ENCODE data around the gene TM9SF3. TPM values are rescaled to one million over a fixed set of nuclear protein-coding genes. Genes with fewer than 3 reads are reported as not detected.
A peak's percentile ranks its signal among the peaks of the same experiment; 100 is the strongest.

TM9SF3 gene
- total RNA-seq, 1 experiment from 2014 or later: 71.0 TPM

GRCh38 chr10:96496281-96496925 lies 90.4 kb downstream of the TM9SF3 start:
- no peak overlapping the region for H3K4me3 ChIP-seq
- no peaks in the 10 kb centered on the region for H3K36me3 ChIP-seq
- H3K27ac ChIP-seq: no peak overlapping the region
- H3K9me3 ChIP-seq (replicated peaks): no peaks in the 10 kb centered on the region
- no peaks in the 10 kb centered on the region for H3K4me1 ChIP-seq
- no peaks in the 10 kb centered on the region for H3K27me3 ChIP-seq
- DNase-seq: peak; percentile 34 to 45

- Histone ChIP-seq H3K4me1 (no peaks in the 10 kb centered on the region), H3K27me3 (no peaks in the 10 kb centered on the region), H3K27ac (no peak overlapping the region), H3K36me3 (no peaks in the 10 kb centered on the region), H3K9me3 (replicated peaks) (no peaks in the 10 kb centered on the region), H3K4me3 (no peak overlapping the region)
- DNase-seq: no peak
Observed at GRCh38 chr10:96495544-96495943, 91.3 kb downstream of the TM9SF3 start.

- H3K9me3 ChIP-seq (replicated peaks): no peaks in the 10 kb centered on the region
- H3K4me1 ChIP-seq: no peaks in the 10 kb centered on the region
- no peaks in the 10 kb centered on the region for H3K27me3 ChIP-seq
- no peak overlapping the region for H3K4me3 ChIP-seq
- no peak overlapping the region for H3K27ac ChIP-seq
- no peaks in the 10 kb centered on the region for H3K36me3 ChIP-seq
- no peak for DNase-seq
Observed at GRCh38 chr10:96494694-96495093, 92.1 kb downstream of the TM9SF3 start.

- no peaks in the 10 kb centered on the region for H3K36me3 ChIP-seq
Observed at GRCh38 chr10:96493871-96494525, 92.8 kb downstream of the TM9SF3 start.

GRCh38 chr10:96493254-96493653 lies 93.6 kb downstream of the TM9SF3 start:
- H3K27me3 ChIP-seq: no peaks in the 10 kb centered on the region
- H3K9me3 ChIP-seq (replicated peaks): no peaks in the 10 kb centered on the region
- DNase-seq: no peak
- no peak overlapping the region for H3K27ac ChIP-seq
- H3K4me3 ChIP-seq: no peak overlapping the region
- H3K36me3 ChIP-seq: no peaks in the 10 kb centered on the region
- no peaks in the 10 kb centered on the region for H3K4me1 ChIP-seq

More at GRCh38 chr10:96493871-96494525, 92.8 kb downstream of the TM9SF3 start:
- no peak for DNase-seq
- no peak overlapping the region for H3K27ac ChIP-seq
- no peaks in the 10 kb centered on the region for H3K9me3 ChIP-seq (replicated peaks)
- no peak overlapping the region for H3K4me3 ChIP-seq
- H3K4me1 ChIP-seq: no peaks in the 10 kb centered on the region
- no peaks in the 10 kb centered on the region for H3K27me3 ChIP-seq

GRCh38 chr10:96491303-96491702 lies 95.5 kb downstream of the TM9SF3 start:
- H3K4me1 ChIP-seq: no peaks in the 10 kb centered on the region
- no peaks in the 10 kb centered on the region for H3K9me3 ChIP-seq (replicated peaks)
- no peak overlapping the region for H3K4me3 ChIP-seq
- no peak for DNase-seq
- H3K27me3 ChIP-seq: no peaks in the 10 kb centered on the region
- no peak overlapping the region for H3K27ac ChIP-seq
- no peaks in the 10 kb centered on the region for H3K36me3 ChIP-seq

- Histone ChIP-seq H3K4me1 (no peaks in the 10 kb centered on the region), H3K36me3 (no peaks in the 10 kb centered on the region), H3K27ac (no peak overlapping the region), H3K4me3 (no peak overlapping the region), H3K9me3 (replicated peaks) (no peaks in the 10 kb centered on the region), H3K27me3 (no peaks in the 10 kb centered on the region)
- no peak for DNase-seq
Observed at GRCh38 chr10:96488161-96488935, 98.5 kb downstream of the TM9SF3 start.

GRCh38 chr10:96482815-96483588 lies 103.8 kb downstream of the TM9SF3 start:
- H3K9me3 ChIP-seq (replicated peaks): no peaks in the 10 kb centered on the region
- H3K4me1 ChIP-seq: no peaks in the 10 kb centered on the region
- no peaks in the 10 kb centered on the region for H3K27me3 ChIP-seq
- no peak for DNase-seq
- no peaks in the 10 kb centered on the region for H3K36me3 ChIP-seq
- H3K4me3 ChIP-seq: no peak overlapping the region
- H3K27ac ChIP-seq: no peak overlapping the region

- no peaks in the 10 kb centered on the region for H3K27me3 ChIP-seq
- no peak overlapping the region for H3K27ac ChIP-seq
- no peaks in the 10 kb centered on the region for H3K36me3 ChIP-seq
- H3K4me1 ChIP-seq: no peaks in the 10 kb centered on the region
- no peaks in the 10 kb centered on the region for H3K9me3 ChIP-seq (replicated peaks)
- no peak overlapping the region for H3K4me3 ChIP-seq
- DNase-seq: no peak
Observed at GRCh38 chr10:96478355-96478754, 108.5 kb downstream of the TM9SF3 start.

- Histone ChIP-seq H3K4me1 (peaks cover 20% of the 10 kb centered on the region), H3K27ac (no peak overlapping the region), H3K9me3 (replicated peaks) (no peaks in the 10 kb centered on the region), H3K4me3 (no peak overlapping the region), H3K27me3 (no peaks in the 10 kb centered on the region), H3K36me3 (no peaks in the 10 kb centered on the region)
- no peak for DNase-seq
Observed at GRCh38 chr10:96473866-96474265, 112.9 kb downstream of the TM9SF3 start.

GRCh38 chr10:96470116-96470743 lies 116.6 kb downstream of the TM9SF3 start:
- no peak overlapping the region for H3K4me3 ChIP-seq
- no peaks in the 10 kb centered on the region for H3K36me3 ChIP-seq
- H3K27ac ChIP-seq: no peak overlapping the region
- peak; percentile 59 to 76 for DNase-seq
- no peaks in the 10 kb centered on the region for H3K9me3 ChIP-seq (replicated peaks)
- H3K27me3 ChIP-seq: no peaks in the 10 kb centered on the region
- H3K4me1 ChIP-seq: peaks cover 24% of the 10 kb centered on the region

- Histone ChIP-seq H3K27me3 (no peaks in the 10 kb centered on the region), H3K27ac (peak overlapping the region; percentile 48), H3K9me3 (replicated peaks) (no peaks in the 10 kb centered on the region), H3K36me3 (no peaks in the 10 kb centered on the region), H3K4me1 (peaks cover 24% of the 10 kb centered on the region), H3K4me3 (no peak overlapping the region)
- DNase-seq: peak; percentile 48 to 67
Observed at GRCh38 chr10:96468845-96469244, 118.0 kb downstream of the TM9SF3 start.
